ENCODE results near the gene ADRB2. TPM values are rescaled to one million over a fixed set of nuclear protein-coding genes. Genes with fewer than 3 reads are reported as not detected.

The ADRB2 gene
- total and polyA plus RNA-seq, 2 of the 13 experiments (the other 11 are each of a cell fraction or from before 2014, with no cell fraction given), result not detected

- Histone ChIP-seq H3K4me3 (replicated peaks in 1 of 3; ENCODE audit: insufficient read depth in 1 of 3, low read depth in 2 of 3, low read length in 3 of 3) (no peak overlapping the region), H3K4me1 (ENCODE audit: insufficient read depth, low read length) (no peaks in the 10 kb centered on the region), H3K79me2 (ENCODE audit: insufficient read depth, low read length) (no peaks in the 10 kb centered on the region), H3K36me3 (replicated peaks in 1 of 2; ENCODE audit: control insufficient read depth in 1 of 2, insufficient read depth in 2 of 2, low read length in 2 of 2) (no peaks in the 10 kb centered on the region), H3K27ac (ENCODE audit: extremely low read length, insufficient read depth, low read length) (no peak overlapping the region), H3K9ac (ENCODE audit: insufficient read depth, low read depth, low read length) (no peak overlapping the region), H3K27me3 (ENCODE audit: control insufficient read depth in 1 of 2, insufficient read depth in 2 of 2, low read length in 2 of 2) (no peaks in the 10 kb centered on the region), H2AFZ (ENCODE audit: low read length) (no peak overlapping the region), H3K9me3 (ENCODE audit: low read length) (no peaks in the 10 kb centered on the region), H4K20me1 (ENCODE audit: insufficient read depth, low read length) (no peaks in the 10 kb centered on the region), H3K4me2 (ENCODE audit: low read depth, low read length) (no peak overlapping the region)
- intact Hi-C loops (cut with micrococcal nuclease; ENCODE audit: unreplicated experiment) (no loop called here), in situ Hi-C loops (cut with HindIII; ENCODE audit: extremely low pct_ligation_motif_present, low pct_unique_long_range_greater_than_20kb) (no loop called here)
- TF ChIP-seq ZBED4 (CRISPR knock-in tag; IDR thresholded peaks at IDR 0.05; ENCODE audit: borderline replicate concordance) (no peak), XRCC5 (optimal IDR thresholded peaks at IDR 0.05; ENCODE audit: low read length) (no peak), SALL2 (CRISPR knock-in tag; IDR thresholded peaks at IDR 0.05) (no peak), ZNF431 (CRISPR knock-in tag; IDR thresholded peaks at IDR 0.05; ENCODE audit: borderline replicate concordance, low read depth) (no peak), MIXL1 (CRISPR knock-in tag; IDR thresholded peaks at IDR 0.05) (no peak), CTCF (CRISPR knock-in tag; IDR thresholded peaks at IDR 0.05) (no peak), NFE2L2 (IDR thresholded peaks at IDR 0.05; ENCODE audit: low read length) (no peak), TP53 (CRISPR knock-in tag; conservative IDR thresholded peaks at IDR 0.05) (no peak)
- TF ChIP-seq, protein P1, sequence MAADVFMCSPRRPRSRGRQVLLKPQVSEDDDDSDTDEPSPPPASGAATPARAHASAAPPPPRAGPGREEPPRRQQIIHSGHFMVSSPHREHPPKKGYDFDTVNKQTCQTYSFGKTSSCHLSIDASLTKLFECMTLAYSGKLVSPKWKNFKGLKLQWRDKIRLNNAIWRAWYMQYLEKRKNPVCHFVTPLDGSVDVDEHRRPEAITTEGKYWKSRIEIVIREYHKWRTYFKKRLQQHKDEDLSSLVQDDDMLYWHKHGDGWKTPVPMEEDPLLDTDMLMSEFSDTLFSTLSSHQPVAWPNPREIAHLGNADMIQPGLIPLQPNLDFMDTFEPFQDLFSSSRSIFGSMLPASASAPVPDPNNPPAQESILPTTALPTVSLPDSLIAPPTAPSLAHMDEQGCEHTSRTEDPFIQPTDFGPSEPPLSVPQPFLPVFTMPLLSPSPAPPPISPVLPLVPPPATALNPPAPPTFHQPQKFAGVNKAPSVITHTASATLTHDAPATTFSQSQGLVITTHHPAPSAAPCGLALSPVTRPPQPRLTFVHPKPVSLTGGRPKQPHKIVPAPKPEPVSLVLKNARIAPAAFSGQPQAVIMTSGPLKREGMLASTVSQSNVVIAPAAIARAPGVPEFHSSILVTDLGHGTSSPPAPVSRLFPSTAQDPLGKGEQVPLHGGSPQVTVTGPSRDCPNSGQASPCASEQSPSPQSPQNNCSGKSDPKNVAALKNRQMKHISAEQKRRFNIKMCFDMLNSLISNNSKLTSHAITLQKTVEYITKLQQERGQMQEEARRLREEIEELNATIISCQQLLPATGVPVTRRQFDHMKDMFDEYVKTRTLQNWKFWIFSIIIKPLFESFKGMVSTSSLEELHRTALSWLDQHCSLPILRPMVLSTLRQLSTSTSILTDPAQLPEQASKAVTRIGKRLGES (CRISPR knock-in tag; IDR thresholded peaks at IDR 0.05; ENCODE audit: borderline replicate concordance), result no peak
- TF ChIP-seq, protein P2, sequence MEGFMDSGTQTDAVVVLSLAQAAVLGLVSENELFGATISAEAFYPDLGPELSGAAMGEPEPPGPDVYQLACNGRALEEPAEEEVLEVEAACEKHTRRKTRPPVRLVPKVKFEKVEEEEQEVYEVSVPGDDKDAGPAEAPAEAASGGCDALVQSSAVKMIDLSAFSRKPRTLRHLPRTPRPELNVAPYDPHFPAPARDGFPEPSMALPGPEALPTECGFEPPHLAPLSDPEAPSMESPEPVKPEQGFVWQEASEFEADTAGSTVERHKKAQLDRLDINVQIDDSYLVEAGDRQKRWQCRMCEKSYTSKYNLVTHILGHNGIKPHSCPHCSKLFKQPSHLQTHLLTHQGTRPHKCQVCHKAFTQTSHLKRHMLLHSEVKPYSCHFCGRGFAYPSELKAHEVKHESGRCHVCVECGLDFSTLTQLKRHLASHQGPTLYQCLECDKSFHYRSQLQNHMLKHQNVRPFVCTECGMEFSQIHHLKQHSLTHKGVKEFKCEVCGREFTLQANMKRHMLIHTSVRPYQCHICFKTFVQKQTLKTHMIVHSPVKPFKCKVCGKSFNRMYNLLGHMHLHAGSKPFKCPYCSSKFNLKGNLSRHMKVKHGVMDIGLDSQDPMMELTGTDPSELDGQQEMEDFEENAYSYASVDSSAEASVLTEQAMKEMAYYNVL (CRISPR knock-in tag; IDR thresholded peaks at IDR 0.05; ENCODE audit: borderline replicate concordance), result no peak
- CTCF ChIA-PET (ENCODE audit: low intra/inter-chr PET ratio, low total read pairs), result no interaction called here
- BruUV-seq (replicated peaks), result no TSS peak
- POLR2A ChIA-PET, result no interaction called here
- DNase-seq (ENCODE audit: low spot score) (no peak), ATAC-seq (no peak), FAIRE-seq (no peak)
- 67% methylated on average over 1 of the region's 1 CpG for WGBS (ENCODE audit: low lambda C conversion rate)
These were observed 32.1 kb upstream of the ADRB2 start for GRCh38 chr5:148794275-148794674.

Measured in HepG2 (cell line).